SK-N-SH (cell line): Measurements from ENCODE around the gene TFCP2L1.

Source experiments
- CTCF ChIP-seq: fragments of 200-600 bp; sonication (generic); IDR thresholded peaks from 2 replicates; pipeline ENCODE4 v1.6.1; 2017; ENCODE audit warnings: antibody characterized with exemption, mild to moderate bottlenecking, moderate library complexity
- FOXM1 ChIP-seq: IDR thresholded peaks from 2 replicates; pipeline ENCODE4 v1.4.0; 2012; ENCODE audit warnings: low read depth, mild to moderate bottlenecking
- GABPA ChIP-seq: IDR thresholded peaks from 2 replicates; pipeline ENCODE4 v1.4.0; 2012; ENCODE audit warnings: low read depth, mild to moderate bottlenecking
- GATA2 ChIP-seq: sonication (generic); formaldehyde crosslinking; IDR thresholded peaks from 2 replicates; pipeline ENCODE4 v1.5.0; 2020; ENCODE audit warnings: mild to moderate bottlenecking, missing genetic modification reagents
- JUND ChIP-seq: IDR thresholded peaks from 2 replicates; pipeline ENCODE4 v1.4.0; 2012
- MXI1 ChIP-seq: IDR thresholded peaks from 2 replicates; pipeline ENCODE4 v1.6.1; 2012; ENCODE audit warnings: mild to moderate bottlenecking, low read depth, low read length, improper control_type of control experiment
- NRF1 ChIP-seq: IDR thresholded peaks from 2 replicates; pipeline ENCODE4 v1.6.1; 2012; ENCODE audit warnings: low read depth, mild to moderate bottlenecking, low read length
- PBX3 ChIP-seq: IDR thresholded peaks from 2 replicates; pipeline ENCODE4; 2012
- REST ChIP-seq: IDR thresholded peaks from 2 replicates; pipeline ENCODE4 v1.6.1; 2012; ENCODE audit warnings: mild to moderate bottlenecking, low read depth, low read length, moderate library complexity
- SIN3A ChIP-seq: IDR thresholded peaks from 2 replicates; pipeline ENCODE4 v1.6.1; 2012; ENCODE audit warnings: low read depth, mild to moderate bottlenecking, low read length, moderate library complexity, borderline replicate concordance
- TCF12 ChIP-seq: IDR thresholded peaks from 2 replicates; pipeline ENCODE4 v1.4.0; 2012
- USF2 ChIP-seq: fragments of 150-350 bp; IDR thresholded peaks from 2 replicates; pipeline ENCODE4 v1.6.1; 2017; ENCODE audit warnings: antibody characterized with exemption, low read length, low read depth, borderline replicate concordance
- YY1 ChIP-seq: IDR thresholded peaks from 2 replicates; pipeline ENCODE4 v1.4.0; 2012; ENCODE audit warnings: low read depth, mild to moderate bottlenecking
- ZBTB33 ChIP-seq: IDR thresholded peaks from 2 replicates; pipeline ENCODE4 v1.4.0; 2012; ENCODE audit warnings: low read depth, borderline replicate concordance

- TF ChIP-seq GABPA: no peak
- no peak for TF ChIP-seq ZBTB33
- no peak for TF ChIP-seq GATA2 (CRISPR knock-in tag)
- TF ChIP-seq CTCF: no peak
- no peak for TF ChIP-seq NRF1
- TF ChIP-seq SIN3A: no peak
- no peak for TF ChIP-seq REST
- no peak for TF ChIP-seq FOXM1
- no peak for TF ChIP-seq USF2
- no peak for TF ChIP-seq PBX3
- no peak for TF ChIP-seq MXI1
- TF ChIP-seq YY1: no peak
- no peak for TF ChIP-seq TCF12
- TF ChIP-seq JUND: no peak
Measured at GRCh38 chr2:121287146-121287798, 2.3 kb upstream of the TFCP2L1 start.
